GM18873 (cell line): ENCODE data around the gene RIPOR2.
"Not testable (repeated sequence)": the region's sequence is repeated elsewhere in the genome, so short reads cannot be mapped to it uniquely, and the experiment has no call there.

Experiments used
- ATAC-seq: cut with Tn5 transposase; IDR thresholded peaks from one replicate; pipeline ENCODE4 v1.9.1; 2021; ENCODE audit warnings: mild to moderate bottlenecking, moderate library complexity, moderate number of reproducible peaks; ENCODE audit not compliant: unreplicated experiment, low FRiP score

RIPOR2 gene

GRCh38 chr6:24927985-24928745, 7.6 kb downstream of the RIPOR2 start:
- ATAC-seq, result no peak

- no peak for ATAC-seq
Observed at GRCh38 chr6:24927277-24927955, 8.3 kb downstream of the RIPOR2 start.

GRCh38 chr6:24926647-24927046, 9.1 kb downstream of the RIPOR2 start:
- not testable (repeated sequence) for ATAC-seq

GRCh38 chr6:24926192-24926591, 9.6 kb downstream of the RIPOR2 start:
- ATAC-seq, result no peak

- no peak for ATAC-seq
Observed at GRCh38 chr6:24925661-24926060, 10.1 kb downstream of the RIPOR2 start.

GRCh38 chr6:24924580-24925356, 11.0 kb downstream of the RIPOR2 start:
- no peak for ATAC-seq

- ATAC-seq, result no peak
Observed at GRCh38 chr6:24923885-24924401, 11.8 kb downstream of the RIPOR2 start.

GRCh38 chr6:24922814-24923213, 12.9 kb downstream of the RIPOR2 start:
- ATAC-seq, result no peak

- no peak for ATAC-seq
Observed at GRCh38 chr6:24922170-24922569, 13.6 kb downstream of the RIPOR2 start.

- ATAC-seq, result no peak
Observed at GRCh38 chr6:24920136-24920535, 15.6 kb downstream of the RIPOR2 start.

- ATAC-seq, result peak; percentile 47
Observed at GRCh38 chr6:24919056-24919892, 16.5 kb downstream of the RIPOR2 start.

GRCh38 chr6:24918641-24919055, 17.1 kb downstream of the RIPOR2 start:
- ATAC-seq, result no peak

- no peak for ATAC-seq
Observed at GRCh38 chr6:24916496-24916895, 19.3 kb downstream of the RIPOR2 start.

- no peak for ATAC-seq
Observed at GRCh38 chr6:24915641-24916040, 20.1 kb downstream of the RIPOR2 start.

- not testable (repeated sequence) for ATAC-seq
Observed at GRCh38 chr6:24914082-24914481, 21.7 kb downstream of the RIPOR2 start.

GRCh38 chr6:24911796-24912382, 23.9 kb downstream of the RIPOR2 start:
- ATAC-seq, result no peak

- ATAC-seq, result no peak
Observed at GRCh38 chr6:24910961-24911725, 24.6 kb downstream of the RIPOR2 start.

GRCh38 chr6:24910331-24910960, 25.3 kb downstream of the RIPOR2 start:
- ATAC-seq, result no peak
